Left ventricle myocardium inferior (tissue), 1 donor: ENCODE measurements around the gene ZDHHC4. TPM values are rescaled to one million over a fixed set of nuclear protein-coding genes. Genes with fewer than 3 reads are reported as not detected.
"Not testable (repeated sequence)": the region's sequence is repeated elsewhere in the genome, so short reads cannot be mapped to it uniquely, and the experiment has no call there.

Experiments
- DNase-seq: peaks from one replicate; pipeline ENCODE4 v3.0.0-alpha.2; 2020
- H3K27ac ChIP-seq: fragments of 200-600 bp; replicated peaks from 2 replicates; pipeline ENCODE4 v1.8.0; 2021
- H3K27me3 ChIP-seq: fragments of 200-600 bp; 2 replicates; pipeline ENCODE4 v1.8.0; 2021; ENCODE audit warnings: low read depth
- H3K36me3 ChIP-seq: fragments of 200-600 bp; 2 replicates; pipeline ENCODE4 v1.8.0; 2021
- H3K4me1 ChIP-seq: fragments of 200-600 bp; 2 replicates; pipeline ENCODE4 v1.8.0; 2021
- H3K4me3 ChIP-seq: fragments of 200-600 bp; 2 replicates; pipeline ENCODE4 v1.8.0; 2021; ENCODE audit warnings: mild to moderate bottlenecking, moderate library complexity
- H3K9me3 ChIP-seq: fragments of 200-600 bp; replicated peaks from 2 replicates; pipeline ENCODE4 v1.8.0; 2021
- intact Hi-C: fragments of 100-400 bp; cut with micrococcal nuclease; formaldehyde crosslinking; loops from one replicate; pipeline ENCODE4 v1.11.0; 2022
- total RNA-seq: library from RNA; stranded (reverse); fragmentation: NEBNext Ultra II Directional; extraction: Animal tissue kit (Norgen Biotek cat#: 25700); gene quantifications from one replicate; pipeline ENCODE4 v1.2.1, GENCODE V29; 2021
- TF ChIP-seq, protein P1 (sequence below): fragments of 200-600 bp; IDR thresholded peaks from 2 replicates; pipeline ENCODE4 v1.8.0; 2021; ENCODE audit warnings: antibody characterized with exemption, mild to moderate bottlenecking, borderline replicate concordance
- donor health status: DM: no; HTN: yes; CAD: no; lungs with severe emphysema.

The ZDHHC4 gene
- total RNA-seq, 1 donor from 2014 or later = 36.7 TPM

- TF ChIP-seq, protein P1, sequence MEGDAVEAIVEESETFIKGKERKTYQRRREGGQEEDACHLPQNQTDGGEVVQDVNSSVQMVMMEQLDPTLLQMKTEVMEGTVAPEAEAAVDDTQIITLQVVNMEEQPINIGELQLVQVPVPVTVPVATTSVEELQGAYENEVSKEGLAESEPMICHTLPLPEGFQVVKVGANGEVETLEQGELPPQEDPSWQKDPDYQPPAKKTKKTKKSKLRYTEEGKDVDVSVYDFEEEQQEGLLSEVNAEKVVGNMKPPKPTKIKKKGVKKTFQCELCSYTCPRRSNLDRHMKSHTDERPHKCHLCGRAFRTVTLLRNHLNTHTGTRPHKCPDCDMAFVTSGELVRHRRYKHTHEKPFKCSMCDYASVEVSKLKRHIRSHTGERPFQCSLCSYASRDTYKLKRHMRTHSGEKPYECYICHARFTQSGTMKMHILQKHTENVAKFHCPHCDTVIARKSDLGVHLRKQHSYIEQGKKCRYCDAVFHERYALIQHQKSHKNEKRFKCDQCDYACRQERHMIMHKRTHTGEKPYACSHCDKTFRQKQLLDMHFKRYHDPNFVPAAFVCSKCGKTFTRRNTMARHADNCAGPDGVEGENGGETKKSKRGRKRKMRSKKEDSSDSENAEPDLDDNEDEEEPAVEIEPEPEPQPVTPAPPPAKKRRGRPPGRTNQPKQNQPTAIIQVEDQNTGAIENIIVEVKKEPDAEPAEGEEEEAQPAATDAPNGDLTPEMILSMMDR = no peak
- Histone ChIP-seq H3K27ac (no peak overlapping the region), H3K9me3 (no peaks in the 10 kb centered on the region), H3K4me3 (no peak overlapping the region), H3K27me3 (no peaks in the 10 kb centered on the region), H3K36me3 (peaks cover 5% of the 10 kb centered on the region), H3K4me1 (no peaks in the 10 kb centered on the region)
- intact Hi-C loops = no loop called here
- no peak for DNase-seq
These were observed 50.8 kb downstream of the ZDHHC4 start for GRCh38 chr7:6628045-6628444.

DNA sequence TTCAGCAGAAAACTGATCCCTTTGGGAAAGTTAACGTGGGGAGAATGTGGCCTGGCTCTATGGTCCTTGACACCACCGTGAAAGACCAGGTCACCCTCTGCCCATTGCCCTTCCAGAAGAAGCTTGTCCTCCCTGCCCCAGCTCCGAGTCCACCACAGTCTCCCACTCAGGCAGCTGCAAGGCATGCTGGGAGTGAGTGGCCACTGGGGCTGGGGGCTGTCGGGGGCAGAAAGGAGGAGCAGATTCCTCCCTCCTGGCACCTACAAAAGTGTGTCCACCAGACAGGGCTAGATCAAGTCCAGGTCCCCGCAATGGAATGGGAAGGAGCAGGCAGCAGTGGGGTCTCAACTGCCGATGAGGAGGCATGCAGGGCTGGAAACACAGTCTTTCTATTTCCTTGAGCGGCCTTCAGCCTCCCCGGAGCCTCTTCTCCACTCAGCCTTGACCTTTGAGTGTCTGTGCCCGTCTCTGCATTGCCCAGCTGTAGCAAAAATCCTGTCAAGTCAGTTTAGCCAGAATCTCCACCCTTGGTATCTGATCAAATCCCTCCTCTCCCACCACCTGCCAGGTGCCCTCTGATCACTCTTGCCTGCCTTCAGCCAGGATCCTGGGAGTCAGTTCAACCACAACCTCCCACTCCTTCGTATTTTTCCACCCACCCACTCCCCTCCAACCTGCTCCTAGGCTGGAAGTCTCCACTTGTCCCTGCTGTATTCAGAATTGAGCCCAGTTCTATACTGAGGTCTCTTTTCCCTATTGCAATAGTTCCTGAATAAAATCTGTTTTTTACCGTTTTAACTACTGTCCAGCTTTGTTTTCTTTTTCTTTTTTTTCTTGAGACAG, 53.0 kb downstream of the ZDHHC4 start:
- H3K4me1 ChIP-seq = no peaks in the 10 kb centered on the region
- no peaks in the 10 kb centered on the region for H3K36me3 ChIP-seq
- no peaks in the 10 kb centered on the region for H3K27me3 ChIP-seq
- TF ChIP-seq, protein P1 = no peak
- intact Hi-C loops = no loop called here
- no peak overlapping the region for H3K4me3 ChIP-seq
- H3K27ac ChIP-seq = no peak overlapping the region
- DNase-seq = no peak
- no peaks in the 10 kb centered on the region for H3K9me3 ChIP-seq

- no peak overlapping the region for H3K4me3 ChIP-seq
- TF ChIP-seq, protein P1 = no peak
- DNase-seq = no peak
- no peaks in the 10 kb centered on the region for H3K36me3 ChIP-seq
- H3K4me1 ChIP-seq = peaks cover 5% of the 10 kb centered on the region
- no peak overlapping the region for H3K27ac ChIP-seq
- intact Hi-C loops = no loop called here
- H3K27me3 ChIP-seq = no peaks in the 10 kb centered on the region
- H3K9me3 ChIP-seq = no peaks in the 10 kb centered on the region
These were observed 54.4 kb downstream of the ZDHHC4 start for GRCh38 chr7:6631605-6632004.

DNA sequence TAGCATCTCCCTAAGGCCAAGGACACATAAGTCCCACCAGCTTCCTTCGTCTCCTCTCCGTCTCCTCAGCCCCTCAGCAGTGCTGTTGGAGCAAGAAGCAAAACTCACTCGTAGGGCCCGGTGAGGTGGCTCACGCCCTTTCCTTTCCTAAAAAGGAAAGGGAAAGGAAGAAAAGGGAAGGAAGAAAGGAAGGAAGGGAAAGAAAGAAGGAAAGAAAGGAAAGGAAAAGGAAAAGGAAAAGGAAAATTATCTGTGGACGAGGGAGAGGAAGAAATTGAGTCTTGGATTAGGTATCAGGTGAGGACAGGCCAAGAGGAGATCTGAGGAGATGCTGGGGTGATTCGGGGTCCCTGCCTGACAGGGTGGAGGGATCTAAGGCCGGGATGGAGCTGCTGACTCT, 56.8 kb downstream of the ZDHHC4 start:
- Histone ChIP-seq H3K4me3 (no peak overlapping the region), H3K27ac (no peak overlapping the region)
- TF ChIP-seq, protein P1 = no peak

GRCh38 chr7:6634971-6635370, 57.7 kb downstream of the ZDHHC4 start:
- H3K9me3 ChIP-seq, H3K4me3 ChIP-seq, intact Hi-C loops, H3K27me3 ChIP-seq, DNase-seq, H3K27ac ChIP-seq, H3K36me3 ChIP-seq: not testable (repeated sequence)
- peaks cover 35% of the 10 kb centered on the region for H3K4me1 ChIP-seq

More for the DNA sequence above, 56.8 kb downstream of the ZDHHC4 start:
- Histone ChIP-seq H3K9me3 (no peaks in the 10 kb centered on the region), H3K36me3 (no peaks in the 10 kb centered on the region), H3K4me1 (peaks cover 25% of the 10 kb centered on the region), H3K27me3 (no peaks in the 10 kb centered on the region)
- intact Hi-C loops = no loop called here
- DNase-seq = no peak
